ENCODE data around the gene RABGGTA. TPM values are rescaled to one million over a fixed set of nuclear protein-coding genes. Genes with fewer than 3 reads are reported as not detected.

The RABGGTA gene
- total RNA-seq, 1 donor from 2014 or later = 25.9 TPM

GRCh38 chr14:24235804-24236688 is 35.4 kb downstream of the RABGGTA start:
- peaks cover 17% of the 10 kb centered on the region for H3K4me1 Mint-ChIP-seq (ENCODE audit: low read depth)
- no peaks in the 10 kb centered on the region for H3K9me3 Mint-ChIP-seq (ENCODE audit: low read depth)
- no peak for DNase-seq (ENCODE audit: low spot score, unreplicated experiment)

GRCh38 chr14:24234095-24235005 is 37.0 kb downstream of the RABGGTA start:
- no peak for DNase-seq (ENCODE audit: low spot score, unreplicated experiment)
- H3K36me3 Mint-ChIP-seq (ENCODE audit: insufficient read depth) = peaks cover 21% of the 10 kb centered on the region
- peaks cover 17% of the 10 kb centered on the region for H3K4me1 Mint-ChIP-seq (ENCODE audit: low read depth)
- no peaks in the 10 kb centered on the region for H3K27me3 Mint-ChIP-seq
- H3K27ac Mint-ChIP-seq = no peak overlapping the region
- no peaks in the 10 kb centered on the region for H3K9me3 Mint-ChIP-seq (ENCODE audit: low read depth)
- no peak for TF ChIP-seq CTCF (IDR thresholded peaks at IDR 0.05; ENCODE audit: unreplicated experiment)
- peak overlapping the region; percentile 98 for H3K4me3 Mint-ChIP-seq (ENCODE audit: low read depth)

More at GRCh38 chr14:24235804-24236688, 35.4 kb downstream of the RABGGTA start:
- H3K27me3 Mint-ChIP-seq = no peaks in the 10 kb centered on the region
- H3K36me3 Mint-ChIP-seq (ENCODE audit: insufficient read depth) = peaks cover 24% of the 10 kb centered on the region
- TF ChIP-seq CTCF (IDR thresholded peaks at IDR 0.05; ENCODE audit: unreplicated experiment) = no peak
- no peak overlapping the region for H3K4me3 Mint-ChIP-seq (ENCODE audit: low read depth)
- H3K27ac Mint-ChIP-seq = peak overlapping the region; percentile 9

GRCh38 chr14:24233538-24233866 is 37.9 kb downstream of the RABGGTA start:
- DNase-seq (ENCODE audit: low spot score, unreplicated experiment) = no peak
- Mint-ChIP-seq H3K4me1 (ENCODE audit: low read depth) (peaks cover 17% of the 10 kb centered on the region), H3K36me3 (ENCODE audit: insufficient read depth) (peaks cover 20% of the 10 kb centered on the region), H3K27ac (peak overlapping the region; percentile 97), H3K27me3 (no peaks in the 10 kb centered on the region), H3K9me3 (ENCODE audit: low read depth) (no peaks in the 10 kb centered on the region), H3K4me3 (ENCODE audit: low read depth) (peak overlapping the region; percentile 98)
- TF ChIP-seq CTCF (IDR thresholded peaks at IDR 0.05; ENCODE audit: unreplicated experiment) = no peak

GRCh38 chr14:24232645-24233537 is 38.5 kb downstream of the RABGGTA start, which contains the start of gene GMPR2:
Gene GMPR2, plus strand, starts transcription at chr14:24232929. Its CDS starts 325 bp downstream, at chr14:24233254.
- DNase-seq (ENCODE audit: low spot score, unreplicated experiment) = no peak
- Mint-ChIP-seq H3K9me3 (ENCODE audit: low read depth) (no peaks in the 10 kb centered on the region), H3K36me3 (ENCODE audit: insufficient read depth) (peaks cover 15% of the 10 kb centered on the region), H3K4me1 (ENCODE audit: low read depth) (peaks cover 17% of the 10 kb centered on the region), H3K27me3 (no peaks in the 10 kb centered on the region), H3K4me3 (ENCODE audit: low read depth) (peak within 1 kb of the TSS; percentile 98), H3K27ac (peak within 1 kb of the TSS; percentile 97)
- TF ChIP-seq CTCF (IDR thresholded peaks at IDR 0.05; ENCODE audit: unreplicated experiment) = no peak

Data from progenitor cell of endocrine pancreas (in vitro differentiated cells).